Renal cortical epithelial cell (primary cell): Measurements from ENCODE around the gene DPF3. TPM values are rescaled to one million over a fixed set of nuclear protein-coding genes. Genes with fewer than 3 reads are reported as not detected.

Experiments used
- total RNA-seq: library from RNA; depleted of rRNA; stranded (reverse); fragments of >200 nt; gene quantifications from 2 replicates; pipeline ENCODE4 v1.2.3, GENCODE V29; 2014

The DPF3 gene
- total RNA-seq, 1 donor from 2014 or later: 3.0 TPM

Other genes starting within 250 kb of the DPF3 start
- gene DCAF4, start 32.4 kb upstream of the DPF3 start, total RNA-seq: 42.7 and 45.6 TPM in 2 replicates
- 8.9 and 34.1 TPM in 2 replicates for gene ZFYVE1, start 133.0 kb upstream of the DPF3 start, total RNA-seq
- gene RBM25, start 164.4 kb upstream of the DPF3 start, total RNA-seq: 22.1 and 47.2 TPM in 2 replicates
- 92.6 and 113 TPM in 2 replicates for gene PSEN1, start 242.4 kb upstream of the DPF3 start, total RNA-seq